Pons (tissue), 1 donor: ENCODE data around the gene SPOCK1.

Experiments used
- DNase-seq: peaks from one replicate; pipeline ENCODE4 v3.0.0-alpha.2; 2016; ENCODE audit warnings: low spot score

SPOCK1 gene

DNA sequence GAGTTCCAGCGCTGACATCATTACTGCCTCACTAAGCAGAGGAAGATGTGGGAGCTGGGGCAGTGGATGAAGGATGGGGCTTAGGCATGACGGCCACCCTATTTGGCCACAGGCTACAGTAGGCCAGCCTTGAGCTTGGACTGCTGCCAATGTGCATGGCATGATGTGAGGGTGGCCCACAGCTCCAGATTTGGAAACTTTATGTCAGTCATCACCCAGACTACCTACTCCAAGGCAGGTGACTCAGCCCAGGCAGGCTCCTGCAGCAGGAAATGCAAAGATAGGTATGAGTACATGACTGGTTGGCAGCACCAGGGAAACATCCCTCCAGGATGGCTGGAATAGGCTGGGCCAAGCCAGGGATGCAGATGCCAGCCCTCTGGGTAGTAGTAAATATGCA is 303.6 kb downstream of the SPOCK1 start:
- no peak for DNase-seq

DNA sequence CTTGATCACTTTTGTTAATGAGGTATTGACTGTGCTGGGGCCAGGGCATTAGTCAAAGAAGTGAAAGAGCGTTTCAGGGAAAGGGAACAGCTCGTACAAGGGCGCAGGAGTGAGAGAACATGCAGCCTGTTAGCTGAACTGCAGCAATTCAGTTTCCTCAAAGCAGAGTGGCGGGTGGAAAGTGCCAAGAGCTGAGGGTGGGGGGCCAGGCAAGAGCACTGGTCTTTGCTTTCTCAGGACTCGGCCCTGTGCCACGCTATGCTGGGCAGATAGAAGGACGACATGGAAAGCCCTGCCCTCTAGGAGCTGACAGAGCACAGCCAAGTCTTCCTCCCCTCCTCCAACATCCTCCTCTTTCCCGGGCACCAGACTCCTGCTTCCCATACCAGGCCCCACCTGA is 304.8 kb downstream of the SPOCK1 start:
- no peak for DNase-seq

DNA sequence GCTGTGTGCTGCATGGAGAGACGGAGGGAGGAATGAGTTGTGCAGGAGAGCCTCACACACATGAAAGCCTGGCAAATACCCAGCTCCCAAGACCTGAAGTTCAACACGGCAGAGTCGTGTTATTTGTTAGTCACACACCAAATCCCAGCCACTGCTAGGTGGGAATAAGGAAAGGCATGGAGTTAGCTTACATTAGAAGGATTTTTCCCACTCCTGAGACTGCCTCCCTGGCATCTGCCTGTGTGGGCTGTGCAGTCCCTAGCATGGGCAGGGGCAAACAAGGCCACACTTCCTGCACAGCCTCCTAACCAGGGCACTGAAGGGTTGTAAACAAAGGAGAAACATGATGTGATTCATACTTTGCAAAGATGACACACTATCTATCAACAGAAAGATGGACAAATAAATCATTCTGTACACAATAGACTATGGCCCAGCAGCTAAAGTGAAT is 306.8 kb downstream of the SPOCK1 start:
- no peak for DNase-seq

DNA sequence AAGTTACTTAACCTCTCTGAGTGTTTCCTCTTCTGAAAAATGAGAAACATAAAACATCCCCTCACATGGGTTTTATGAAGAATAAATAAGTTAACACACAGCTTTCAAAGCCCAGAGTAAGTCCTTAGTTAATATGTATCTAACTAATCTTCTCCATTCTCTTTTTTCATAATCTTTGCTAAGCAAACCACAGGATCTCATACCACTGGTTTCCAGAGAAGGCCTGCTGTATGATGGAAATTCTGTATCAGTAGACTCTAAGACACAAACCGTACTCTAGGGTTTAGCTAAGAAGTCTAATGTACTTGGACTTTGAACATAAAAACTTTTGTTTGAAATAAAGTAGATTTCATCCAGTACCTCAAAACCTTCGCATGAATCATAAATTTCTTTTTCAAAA is 307.9 kb downstream of the SPOCK1 start:
- no peak for DNase-seq

DNA sequence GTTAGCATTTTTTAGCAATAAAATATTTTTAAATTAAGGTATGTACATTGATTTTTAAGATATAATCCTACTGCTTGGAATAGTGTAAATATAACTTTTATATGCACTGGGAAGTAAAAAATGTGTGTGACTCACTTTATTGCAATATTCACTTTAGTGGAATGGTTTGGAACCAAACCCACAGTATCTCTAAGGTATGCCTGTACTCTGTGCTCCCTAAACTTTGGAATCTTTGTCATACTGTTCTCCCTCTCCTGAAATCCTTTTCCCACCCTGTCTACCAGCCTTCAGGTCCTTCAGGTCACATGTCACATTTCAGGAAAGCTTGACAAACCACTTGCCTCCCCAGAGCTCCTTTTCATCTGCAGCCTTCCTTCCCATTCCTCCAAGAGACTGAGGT is 308.7 kb downstream of the SPOCK1 start:
- no peak for DNase-seq

DNA sequence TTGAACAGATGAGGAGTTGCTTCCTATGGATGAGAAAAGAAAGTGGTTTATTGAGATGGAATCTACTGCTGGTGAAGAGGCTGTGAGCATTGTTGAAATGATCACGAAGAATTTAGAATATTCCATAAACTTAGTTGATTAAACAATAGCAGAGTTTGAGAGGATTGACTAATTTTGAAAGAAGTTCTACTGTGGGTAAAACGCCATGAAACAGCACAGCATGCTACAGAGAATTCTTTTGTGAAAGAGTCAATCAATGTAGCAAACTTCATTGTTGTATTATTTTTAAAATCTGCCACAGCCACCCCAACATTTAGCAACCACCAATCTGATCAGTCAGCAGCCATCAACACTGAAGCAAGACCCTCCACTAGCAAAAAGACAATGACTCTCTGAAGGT is 309.1 kb downstream of the SPOCK1 start:
- no peak for DNase-seq

DNA sequence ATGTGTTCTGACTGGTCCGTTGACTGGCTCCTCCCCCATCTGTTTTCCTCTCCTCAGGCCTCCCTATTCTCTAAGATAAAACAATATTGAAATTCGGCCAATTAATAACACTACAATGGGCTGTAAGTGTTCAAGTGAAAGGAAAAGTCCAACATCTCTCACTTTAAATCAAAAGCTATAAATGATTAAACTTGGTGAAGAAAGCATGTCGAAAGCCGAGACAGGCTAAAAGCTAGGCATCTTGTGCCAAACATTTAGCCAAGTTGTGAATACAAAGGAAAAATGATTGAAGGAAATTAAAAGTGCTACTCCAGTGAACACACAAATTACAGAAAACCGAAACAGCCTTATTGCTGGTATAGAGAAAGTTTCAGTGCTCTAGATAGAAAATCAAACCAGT is 310.6 kb downstream of the SPOCK1 start:
- no peak for DNase-seq

DNA sequence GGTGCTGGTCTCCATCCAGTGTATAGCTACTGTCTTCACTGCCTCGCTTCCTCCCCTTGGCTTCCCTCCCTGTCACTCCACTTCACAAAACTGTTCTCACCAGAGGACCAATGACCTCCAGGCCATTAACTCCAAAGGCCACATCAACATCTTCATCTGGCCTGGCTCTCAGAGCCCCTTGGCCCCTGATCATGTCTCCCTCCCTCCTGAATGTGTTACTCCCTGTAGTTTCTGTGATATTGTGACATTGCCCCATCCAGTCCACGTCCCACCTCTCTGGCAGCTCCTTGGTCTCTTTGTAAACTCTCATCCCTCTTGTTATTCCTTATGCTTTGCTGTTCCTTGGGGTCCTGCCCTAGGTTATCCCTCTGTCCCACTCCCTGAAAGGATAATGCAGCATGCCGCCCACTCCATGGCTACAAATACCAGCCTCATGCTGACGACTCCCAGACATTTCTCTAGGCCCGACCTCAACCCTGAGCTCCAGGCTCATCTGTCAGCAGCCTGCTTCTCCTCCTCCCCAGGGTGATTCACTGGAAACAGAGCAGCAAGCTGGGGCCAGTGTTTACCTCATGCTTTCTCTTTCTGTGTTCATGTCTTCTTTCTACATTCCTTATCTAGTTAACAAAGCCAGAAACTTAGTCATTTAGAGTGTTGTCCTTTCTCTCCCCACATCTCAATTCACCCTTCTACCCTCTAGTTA is 312.2 kb downstream of the SPOCK1 start:
- DNase-seq: no peak

DNA sequence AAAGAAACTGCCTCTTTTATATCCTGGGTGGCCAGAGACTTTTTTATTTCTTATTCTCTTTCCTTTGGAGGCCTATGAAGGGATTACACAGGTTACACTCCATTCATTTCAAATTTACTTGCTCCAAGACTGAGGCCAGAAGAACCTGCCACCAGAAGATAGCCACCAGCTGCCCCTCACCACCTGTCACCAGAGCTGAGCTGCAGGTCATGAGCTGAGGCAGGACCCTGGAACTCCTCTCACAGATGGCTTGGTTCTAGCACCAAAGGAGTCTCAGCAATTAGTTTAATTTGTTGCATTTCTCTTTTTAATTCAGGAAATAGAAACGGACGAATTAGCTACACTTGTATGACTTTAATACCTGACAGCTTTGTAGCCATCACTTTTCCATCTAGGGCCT is 313.9 kb downstream of the SPOCK1 start:
- no peak for DNase-seq

DNA sequence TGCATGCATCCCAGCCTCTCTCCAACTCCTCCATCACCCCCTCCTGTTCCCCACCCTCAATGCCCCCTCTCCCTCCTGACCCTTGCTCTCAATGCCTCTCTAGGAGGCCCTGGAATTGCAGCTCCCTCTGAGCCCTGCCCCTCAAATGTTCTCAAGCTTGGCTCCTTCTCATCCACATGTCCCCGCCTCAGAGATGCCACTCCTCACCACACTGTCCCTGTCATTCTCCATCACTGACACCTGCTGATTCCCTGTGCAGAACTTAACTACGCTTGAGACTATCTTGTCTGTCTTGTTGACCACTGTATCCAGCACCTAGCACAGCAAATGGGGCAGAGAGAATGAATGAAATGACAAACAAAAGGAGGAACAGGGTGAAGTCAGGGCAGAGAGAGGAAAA is 314.4 kb downstream of the SPOCK1 start:
- no peak for DNase-seq

DNA sequence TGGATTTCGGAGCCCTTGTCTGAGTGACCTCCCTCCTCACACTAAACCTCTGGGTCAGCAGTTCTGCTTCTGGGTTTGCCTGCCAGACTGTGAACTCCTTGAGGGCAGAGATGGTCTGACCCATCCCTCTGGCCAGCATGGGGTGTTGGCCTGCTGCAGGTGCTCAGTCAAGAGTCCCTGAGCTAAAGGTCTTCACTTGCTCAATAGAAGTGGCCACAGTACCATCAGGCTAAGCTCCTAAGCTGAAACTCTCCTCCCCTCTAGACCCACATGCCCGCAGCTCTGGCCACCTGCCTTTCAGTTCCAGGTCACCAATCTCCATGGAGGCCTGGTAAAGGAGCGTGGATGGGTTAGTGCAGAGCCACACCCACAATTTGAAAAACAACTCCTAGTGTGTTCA is 316.6 kb downstream of the SPOCK1 start:
- no peak for DNase-seq

DNA sequence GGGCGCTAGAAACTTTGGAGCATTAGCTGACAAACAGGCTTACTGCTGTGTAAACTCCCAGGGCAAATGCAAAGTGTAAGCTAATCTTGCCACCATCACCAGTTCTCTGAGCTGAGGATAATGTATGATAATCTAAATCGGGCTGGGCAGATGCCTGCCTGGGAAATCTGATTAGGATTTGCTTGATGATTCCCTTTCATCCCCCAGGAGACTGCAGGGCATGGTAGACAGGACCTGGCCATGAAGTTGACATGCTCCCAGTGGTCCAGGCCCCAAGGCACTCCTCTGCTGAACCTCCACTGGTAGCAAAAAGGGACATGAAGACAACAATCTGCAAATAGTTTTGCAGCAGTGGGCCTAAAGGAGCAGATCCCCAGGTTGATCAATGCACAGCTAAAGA is 317.5 kb downstream of the SPOCK1 start:
- no peak for DNase-seq

DNA sequence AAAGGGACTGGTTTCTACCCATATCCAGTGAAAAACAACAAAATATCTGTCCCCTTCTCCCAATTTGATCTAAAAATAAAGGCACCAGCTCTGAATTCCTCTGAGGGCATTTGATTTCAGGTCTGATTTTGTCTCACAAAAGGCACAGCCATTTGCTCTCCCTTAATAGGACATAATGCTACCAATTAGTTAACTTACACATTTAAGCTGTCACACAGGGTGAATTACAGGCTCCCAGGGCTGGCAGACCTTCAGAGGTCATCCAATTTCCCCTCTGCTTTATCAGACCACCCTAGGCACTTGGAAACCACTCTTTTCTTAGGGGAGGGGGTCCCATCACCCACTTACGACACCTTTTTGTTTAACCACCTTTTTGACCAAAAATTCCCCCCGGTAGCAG is 319.9 kb downstream of the SPOCK1 start:
- DNase-seq: no peak

DNA sequence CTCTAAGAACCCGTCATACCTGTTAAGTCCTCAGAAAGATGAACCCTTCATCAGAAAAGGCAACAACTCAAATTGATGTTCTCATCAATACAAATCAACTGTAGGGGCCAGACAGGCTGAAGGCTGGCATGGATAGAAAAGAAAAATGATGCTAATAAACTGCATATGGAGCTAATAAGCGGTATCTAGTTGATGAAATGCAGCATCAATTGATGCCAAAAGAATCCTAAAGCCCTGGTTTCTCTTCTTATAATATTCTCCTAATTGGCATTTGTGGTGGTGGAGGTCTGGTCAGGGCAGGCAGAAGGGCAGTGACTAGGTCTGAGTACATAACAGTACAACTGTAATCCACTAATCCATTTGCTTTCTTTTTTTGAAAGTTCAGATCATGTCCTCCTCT is 322.5 kb downstream of the SPOCK1 start:
- no peak for DNase-seq

DNA sequence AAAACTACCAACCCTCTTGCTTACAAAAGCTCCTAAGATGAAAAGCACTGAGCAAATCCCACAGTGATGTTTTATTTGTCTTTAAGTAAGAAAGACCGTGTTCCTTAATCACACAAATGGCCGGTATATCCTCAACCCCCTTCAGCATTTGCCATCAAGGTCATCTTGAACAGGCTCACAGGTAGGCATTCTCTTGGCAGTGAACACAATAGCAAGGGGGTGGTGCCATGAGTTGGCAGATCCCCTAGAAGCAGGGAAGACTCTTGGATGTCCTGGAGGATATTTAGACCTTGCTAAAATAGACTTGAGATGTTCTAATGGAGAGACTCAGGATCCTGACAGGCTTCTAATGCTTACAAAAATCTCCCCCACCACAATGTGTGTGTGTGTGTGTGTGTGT is 323.0 kb downstream of the SPOCK1 start:
- no peak for DNase-seq

DNA sequence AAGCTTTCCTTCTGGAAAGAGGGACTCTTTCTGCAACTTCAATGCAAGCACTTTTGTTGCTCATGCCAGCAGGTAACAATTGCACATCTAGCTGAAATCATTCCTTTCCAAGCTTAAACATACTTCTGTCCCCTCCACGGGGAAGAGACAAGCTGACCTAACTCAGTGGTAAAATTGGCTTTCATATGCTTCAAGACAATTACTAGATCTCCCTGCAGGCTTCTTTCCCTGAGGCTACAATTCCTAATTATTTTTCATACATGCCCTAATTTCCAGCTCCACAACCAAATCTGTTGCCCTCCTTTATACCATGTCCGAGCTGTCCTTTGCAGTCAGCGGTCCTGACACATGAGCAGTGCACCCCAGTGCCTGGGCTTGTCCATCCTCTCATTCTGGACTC is 324.9 kb downstream of the SPOCK1 start:
- no peak for DNase-seq

DNA sequence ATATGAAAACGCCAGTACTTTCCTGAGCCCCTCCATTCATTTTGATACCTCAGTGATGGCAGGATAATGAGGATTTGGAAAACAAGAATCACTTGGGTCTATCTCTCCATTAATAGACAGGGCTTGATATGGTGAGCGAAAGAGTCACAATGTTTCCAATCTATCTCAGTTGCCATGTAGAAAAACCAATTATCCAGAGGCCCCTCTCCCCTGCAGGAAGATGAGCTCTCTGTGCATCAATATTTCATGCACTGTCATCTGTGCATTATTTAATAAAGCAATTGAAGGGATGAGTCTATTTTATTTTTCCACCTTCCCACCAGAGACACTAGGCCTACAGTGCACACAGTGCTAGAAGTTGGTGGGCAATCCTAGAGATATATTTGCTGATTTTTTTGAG is 326.9 kb downstream of the SPOCK1 start:
- DNase-seq: no peak

DNA sequence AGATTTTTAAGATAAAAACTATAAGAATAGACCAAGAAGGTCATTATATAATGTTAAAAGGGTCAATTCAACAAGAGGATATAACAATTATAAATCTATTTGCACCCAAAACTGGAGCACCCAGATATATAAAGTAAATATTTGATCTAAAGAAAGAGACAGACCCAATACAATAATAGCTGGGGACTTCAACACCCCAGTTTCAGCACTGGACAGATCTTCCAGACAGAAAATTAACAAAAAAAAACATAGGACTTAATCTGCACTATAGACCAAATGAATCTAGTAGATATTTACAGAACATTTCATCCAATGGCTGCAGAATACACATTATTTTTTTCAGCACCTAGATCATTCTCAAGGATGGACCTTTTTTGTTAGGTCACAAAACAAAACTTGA is 331.9 kb downstream of the SPOCK1 start:
- no peak for DNase-seq

DNA sequence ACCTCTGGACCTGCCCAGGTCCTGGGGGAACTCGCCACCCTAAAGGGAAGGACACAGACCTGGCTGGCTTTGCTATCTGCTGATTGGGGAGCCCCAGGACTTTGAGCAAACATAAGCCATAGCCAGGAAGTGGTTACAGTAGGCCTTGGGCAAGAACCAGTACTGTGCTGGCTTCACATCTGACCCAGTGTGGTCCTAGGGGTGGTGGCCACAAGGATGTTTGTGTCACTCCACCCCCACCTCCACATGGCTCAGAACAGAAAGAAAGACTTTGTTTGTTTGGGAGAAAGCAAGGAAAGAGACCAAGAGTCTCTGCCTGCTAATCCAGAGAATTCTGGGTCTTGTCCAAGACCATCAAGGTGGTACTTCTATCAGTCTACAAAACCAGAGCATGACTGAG is 334.2 kb downstream of the SPOCK1 start:
- no peak for DNase-seq

DNA sequence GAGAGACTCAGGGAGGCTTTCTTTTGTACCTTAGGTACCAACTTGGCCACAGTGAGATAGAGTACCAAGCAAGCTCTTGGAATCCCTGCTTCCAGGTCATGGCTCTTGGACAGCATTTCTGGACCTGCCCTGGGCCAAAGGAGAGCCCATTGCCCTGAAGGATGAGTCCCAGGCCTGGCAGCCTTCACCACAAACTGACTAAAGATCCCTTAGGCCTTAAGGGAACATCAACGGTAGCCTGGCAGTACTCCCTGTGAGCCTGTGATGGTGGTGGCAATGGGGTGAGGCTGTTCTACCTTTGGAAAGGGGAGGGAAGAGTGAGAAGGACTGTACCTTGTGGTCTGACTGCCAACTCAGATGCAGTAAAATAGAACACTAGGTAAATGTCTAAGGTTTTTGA is 334.6 kb downstream of the SPOCK1 start:
- DNase-seq: no peak

DNA sequence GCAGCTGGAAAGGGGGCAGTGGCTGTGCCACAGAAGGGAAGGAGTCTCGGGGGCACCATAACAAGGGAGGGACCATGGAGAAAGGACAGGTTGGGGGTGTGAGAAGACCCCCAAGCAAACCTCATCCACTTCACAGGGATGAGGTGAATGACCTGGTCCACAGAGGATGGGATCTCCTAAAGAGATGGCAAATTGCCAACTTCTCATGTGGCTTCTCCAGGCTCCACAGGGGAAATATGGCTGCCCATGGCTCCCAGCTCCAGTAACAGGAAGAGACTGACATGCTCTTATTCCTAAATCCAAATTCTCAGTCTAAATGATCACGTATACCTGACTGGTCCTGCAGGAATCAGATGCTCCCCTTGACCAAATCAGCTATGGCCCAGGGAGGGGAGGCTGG is 340.4 kb downstream of the SPOCK1 start:
- DNase-seq: no peak

DNA sequence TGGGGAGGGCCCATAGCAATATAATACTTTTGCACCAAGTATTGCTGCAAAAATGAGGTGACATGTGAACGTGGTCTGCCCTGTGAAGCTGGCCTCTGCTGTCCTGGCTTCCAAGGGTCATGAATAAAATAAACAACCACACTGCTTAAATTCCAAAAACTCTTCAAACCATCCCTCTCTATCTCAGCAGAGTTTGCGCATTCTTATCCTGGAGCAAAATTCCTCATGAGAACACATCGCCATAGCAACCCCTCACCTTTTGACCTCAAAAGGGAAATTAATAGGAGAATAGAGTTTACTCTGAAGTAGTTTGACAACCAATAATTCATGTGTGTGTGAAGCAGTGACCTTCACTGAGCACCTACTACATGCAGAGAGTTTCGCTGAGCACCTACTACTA is 342.9 kb downstream of the SPOCK1 start:
- DNase-seq: no peak

DNA sequence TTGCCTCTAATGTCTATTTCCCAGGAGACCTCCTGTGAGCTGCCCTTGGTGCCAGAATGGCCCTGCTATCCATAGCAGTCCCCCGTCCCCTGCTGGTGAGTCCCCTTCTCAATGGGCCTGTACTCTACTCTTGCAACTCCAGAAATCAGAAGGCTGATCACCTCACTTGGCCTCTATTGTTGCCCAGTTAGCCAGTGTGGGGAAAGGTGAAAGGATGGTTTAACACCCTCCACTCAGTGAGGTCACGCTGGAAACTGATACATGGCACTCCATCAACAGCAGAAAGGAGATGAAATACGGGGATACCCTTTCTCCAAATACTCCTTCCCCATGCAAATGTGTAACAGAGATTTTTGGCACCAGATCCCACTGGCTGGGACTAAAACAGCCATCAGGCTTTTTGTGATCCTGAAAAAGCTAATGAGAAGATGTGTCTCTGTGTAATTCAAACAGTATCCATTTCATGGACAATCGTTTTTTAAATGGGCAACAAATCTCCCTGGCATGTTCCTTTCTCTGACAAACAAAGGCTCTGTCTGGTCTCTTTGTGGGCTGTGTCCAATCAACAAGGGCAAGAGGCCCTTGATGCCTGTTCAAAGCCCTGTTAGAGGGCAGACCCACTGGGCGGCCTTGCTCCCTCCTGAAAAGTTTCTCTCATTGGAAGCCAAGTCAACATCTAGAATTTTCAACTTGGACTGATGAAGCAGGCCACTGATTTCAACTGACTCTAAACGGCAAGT is 343.7 kb downstream of the SPOCK1 start:
- DNase-seq: peak; percentile 45

DNA sequence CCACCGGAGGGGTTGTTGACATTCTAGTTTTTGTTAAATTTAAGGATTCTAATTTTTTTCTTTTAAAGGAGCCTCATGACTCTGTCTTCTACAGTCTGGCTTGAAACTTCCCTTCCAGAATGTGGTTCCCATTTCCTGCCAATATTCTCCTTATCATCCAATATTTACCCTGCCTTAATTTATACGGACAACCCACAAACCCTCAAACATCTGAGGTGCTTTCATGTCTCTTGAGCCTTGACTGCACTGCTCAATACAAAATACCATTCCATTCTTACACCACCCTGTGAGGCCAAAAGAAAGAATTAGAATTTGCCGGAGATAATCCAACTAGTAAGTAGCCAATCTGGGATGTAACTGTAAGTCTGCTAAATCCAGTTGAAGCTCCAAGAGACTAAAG is 346.5 kb downstream of the SPOCK1 start:
- DNase-seq: no peak
